GM12873 (cell line): ENCODE data around the gene ROGDI.

Experiments used
- CTCF ChIP-seq: IDR thresholded peaks from 2 replicates; pipeline ENCODE4 v1.5.1; 2012; ENCODE audit warnings: low read depth, mild to moderate bottlenecking, moderate library complexity, low read length, control low read depth; ENCODE audit not compliant: insufficient read depth; ENCODE audit errors: missing control alignments

ROGDI gene

GRCh38 chr16:4748682-4749411 is 53.6 kb downstream of the ROGDI start:
- no peak for TF ChIP-seq CTCF

GRCh38 chr16:4747906-4748681 is 54.3 kb downstream of the ROGDI start:
- no peak for TF ChIP-seq CTCF

GRCh38 chr16:4746991-4747574 is 55.4 kb downstream of the ROGDI start:
- no peak for TF ChIP-seq CTCF
